ENCODE results near the gene TMCO5A.

TMCO5A gene

GRCh38 chr15:37967788-37968187, 33.3 kb downstream of the TMCO5A start:
- DNase-seq (ENCODE audit: extremely low read depth in 1 of 2, low read depth in 1 of 2), result no peak

- DNase-seq (ENCODE audit: extremely low read depth in 1 of 2, low read depth in 1 of 2), result no peak
These were observed 39.4 kb downstream of the TMCO5A start for GRCh38 chr15:37973856-37974255.

DNA sequence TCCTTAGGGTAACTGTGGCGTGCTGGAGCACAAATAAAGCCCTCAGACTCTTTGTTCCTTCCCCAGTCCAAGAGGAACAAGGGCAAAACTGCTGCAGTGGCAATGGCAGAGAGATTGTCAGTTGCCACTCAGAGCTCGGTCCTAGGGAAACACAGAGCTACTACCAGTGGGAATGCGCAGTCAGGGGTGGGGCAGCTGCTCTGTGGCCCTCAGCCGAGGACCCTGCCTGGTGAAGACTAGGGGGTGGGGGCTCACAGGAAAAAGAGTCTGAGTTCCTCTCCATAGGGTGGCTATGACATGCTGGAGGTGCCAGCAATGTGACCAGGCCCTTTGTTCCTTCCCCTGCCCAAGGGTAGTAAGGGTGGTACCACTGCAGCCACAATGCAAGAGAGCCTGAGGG, 43.8 kb downstream of the TMCO5A start:
- DNase-seq (ENCODE audit: extremely low read depth in 1 of 2, low read depth in 1 of 2), result no peak

GRCh38 chr15:37979671-37980409, 45.4 kb downstream of the TMCO5A start:
- no peak for DNase-seq (ENCODE audit: extremely low read depth in 1 of 2, low read depth in 1 of 2)

GRCh38 chr15:37981201-37981600, 46.8 kb downstream of the TMCO5A start:
- no peak for DNase-seq (ENCODE audit: extremely low read depth in 1 of 2, low read depth in 1 of 2)

GRCh38 chr15:37981775-37982174, 47.3 kb downstream of the TMCO5A start:
- no peak for DNase-seq (ENCODE audit: extremely low read depth in 1 of 2, low read depth in 1 of 2)

GRCh38 chr15:37984368-37984767, 49.9 kb downstream of the TMCO5A start:
- DNase-seq (ENCODE audit: extremely low read depth in 1 of 2, low read depth in 1 of 2), result no peak

DNA sequence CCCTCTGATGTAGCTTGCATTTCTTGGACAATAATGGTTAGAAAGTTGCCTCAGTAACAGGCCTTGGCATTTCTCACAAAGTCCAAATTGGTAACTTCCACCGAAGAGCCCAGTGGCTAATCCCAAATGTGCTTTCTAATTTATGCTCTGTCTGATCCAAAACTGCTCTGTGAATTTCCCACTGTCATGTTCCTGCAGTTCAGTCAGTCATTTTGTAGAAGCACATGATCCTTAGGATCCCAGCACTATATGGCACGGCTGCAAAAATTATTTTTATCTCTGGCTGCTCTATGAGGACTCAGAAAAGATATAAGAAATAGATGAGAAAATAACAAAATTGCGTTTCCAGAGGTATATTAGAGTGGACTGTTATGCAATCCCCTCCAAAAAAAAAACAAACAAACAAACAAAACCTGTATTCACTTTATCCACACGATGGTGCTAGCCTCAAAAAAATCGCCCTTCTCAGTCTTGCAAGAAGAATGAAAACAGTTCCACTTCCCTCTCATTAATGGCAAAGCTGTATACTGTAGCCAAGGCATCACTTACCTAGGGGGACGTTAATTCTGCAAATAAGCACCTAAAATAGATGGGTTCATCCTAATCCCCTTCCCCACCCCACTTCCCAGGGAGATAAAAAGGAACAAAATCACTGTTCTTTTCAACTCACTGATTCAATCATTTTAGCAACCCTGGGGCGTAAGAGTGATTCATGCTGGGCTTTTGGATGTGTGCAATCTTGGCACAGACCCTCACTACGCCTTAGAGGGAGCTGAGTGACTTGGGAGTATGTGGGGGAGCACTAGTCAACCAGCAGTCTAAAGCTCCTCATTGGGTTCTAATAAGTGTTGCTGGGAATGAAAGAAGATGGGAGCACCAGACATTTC, 61.3 kb downstream of the TMCO5A start:
- no peak for DNase-seq (ENCODE audit: extremely low read depth in 1 of 2, low read depth in 1 of 2)

Measured in activated CD8-positive, alpha-beta memory T cell treated with anti-CD3 and anti-CD28 coated beads for 1 hour (primary cell).